Activated CD8-positive, alpha-beta memory T cell treated with anti-CD3 and anti-CD28 coated beads for 48 hours (primary cell): ENCODE data around the gene PAM.
"Not testable (repeated sequence)": the region's sequence is repeated elsewhere in the genome, so short reads cannot be mapped to it uniquely, and the experiment has no call there.

Source experiments
- DNase-seq, 3 experiments: peaks; one replicate each; pipeline ENCODE4 v3.0.0-alpha.2; 2020; ENCODE audit warnings: low read depth in 2 of 3, low spot score in 2 of 3

Gene PAM

DNA sequence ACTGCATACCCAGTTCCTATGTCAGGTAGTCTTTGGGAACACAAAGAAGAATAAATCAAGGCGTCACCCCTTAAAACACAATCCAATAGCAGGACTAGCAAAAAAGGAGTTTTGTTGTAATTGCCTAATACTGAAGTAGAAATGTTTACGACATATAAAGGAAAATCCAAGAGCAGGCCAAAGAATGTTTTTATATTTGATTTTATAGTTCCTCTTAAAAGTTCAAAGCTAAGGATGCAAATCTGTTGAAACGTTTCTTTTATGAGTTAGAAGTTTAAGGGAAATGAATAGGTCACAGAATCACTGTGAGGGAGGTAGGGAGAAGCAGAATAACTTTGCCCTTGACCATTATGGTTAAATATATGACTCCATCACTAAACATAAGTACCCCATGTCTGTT, 136.1 kb downstream of the PAM start:
- DNase-seq: no peak

DNA sequence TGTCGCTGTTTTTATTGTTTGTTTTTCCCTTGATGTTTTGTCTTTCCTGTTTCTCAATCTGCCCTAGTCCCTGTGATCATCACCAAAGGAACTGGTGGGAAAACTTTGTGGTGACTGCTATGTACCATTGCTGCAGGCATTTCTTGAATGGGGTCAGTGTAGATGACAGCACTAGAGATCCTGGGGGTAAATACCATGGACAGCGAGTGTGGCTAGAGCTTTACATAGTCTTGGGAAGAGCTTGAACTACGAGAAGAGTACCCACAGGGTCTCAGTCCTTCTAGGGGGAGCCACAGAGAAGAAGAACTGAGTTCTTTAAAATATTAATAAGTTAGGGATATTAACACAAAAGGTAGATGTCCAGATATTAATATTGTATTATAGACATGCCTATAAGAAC, 138.8 kb downstream of the PAM start:
- DNase-seq: no peak

DNA sequence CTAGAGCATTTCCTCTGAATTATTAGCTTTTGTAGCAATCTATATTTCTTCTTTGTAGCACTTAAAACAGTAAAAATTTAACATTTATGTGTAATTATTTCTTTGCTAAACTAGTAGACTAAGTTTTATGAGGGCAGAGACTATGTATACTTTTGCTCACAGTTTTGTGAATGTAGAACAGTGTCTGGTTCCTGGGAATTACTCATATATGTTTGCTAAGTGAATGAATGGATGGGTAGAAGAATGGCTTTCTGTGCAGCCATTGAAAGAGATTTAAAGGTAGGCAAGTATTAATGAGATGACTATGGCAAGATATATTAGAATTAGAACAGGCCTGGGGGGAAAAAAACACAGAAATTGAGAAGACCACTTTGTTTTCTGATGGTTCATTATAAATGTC, 140.1 kb downstream of the PAM start:
- DNase-seq: no peak

DNA sequence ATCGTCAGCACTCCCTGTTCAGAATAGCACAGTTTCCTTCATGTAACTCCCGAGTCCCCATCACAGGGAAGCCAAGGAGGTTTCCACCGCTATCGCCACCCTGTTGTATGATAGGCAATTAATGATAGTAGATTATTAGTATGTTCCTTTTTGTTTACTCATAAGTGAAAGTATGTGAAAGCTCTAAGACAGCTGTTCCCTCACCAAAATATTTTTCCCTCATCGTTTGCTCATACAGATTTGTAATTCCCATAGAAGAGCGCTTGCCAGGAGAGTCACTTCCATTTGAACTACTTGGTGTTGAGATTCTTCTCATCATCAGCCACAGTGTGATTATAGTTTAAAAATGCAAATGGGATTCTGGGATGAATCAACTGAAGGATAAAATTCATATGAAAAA, 140.9 kb downstream of the PAM start:
- DNase-seq: no peak

DNA sequence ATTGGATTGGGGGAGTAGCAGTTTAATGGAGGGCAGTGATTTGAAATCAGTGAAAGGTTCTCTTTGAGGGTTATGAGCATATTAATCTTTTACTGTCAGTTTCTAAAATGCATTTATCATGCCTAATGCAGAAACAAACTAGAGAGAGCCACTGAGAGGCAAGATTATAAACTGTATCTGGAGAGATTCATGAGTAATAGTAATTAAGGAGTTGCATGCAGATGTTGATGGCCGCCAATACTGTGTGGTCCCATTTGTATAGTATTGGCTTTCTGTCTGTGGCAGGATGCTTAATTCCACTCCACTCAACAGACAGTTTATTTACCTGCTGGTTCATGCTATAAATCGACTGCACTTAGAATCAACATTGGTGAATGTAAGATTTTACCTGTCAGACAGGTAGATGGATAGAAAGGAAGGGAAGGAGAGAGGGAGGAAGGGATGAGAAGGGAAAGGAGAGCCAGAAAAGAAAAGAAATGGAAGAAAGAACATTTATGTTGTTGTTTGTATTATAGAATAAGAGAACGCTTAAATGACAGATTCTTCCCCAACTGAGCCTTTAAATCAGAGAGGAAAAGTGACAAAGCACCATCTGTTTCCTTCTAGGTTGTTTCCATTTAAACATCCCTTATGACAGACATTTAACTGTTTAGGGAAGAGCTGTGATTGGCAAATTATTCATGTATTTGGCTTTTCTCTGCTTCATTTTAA, 146.5 kb downstream of the PAM start:
- no peak for DNase-seq

DNA sequence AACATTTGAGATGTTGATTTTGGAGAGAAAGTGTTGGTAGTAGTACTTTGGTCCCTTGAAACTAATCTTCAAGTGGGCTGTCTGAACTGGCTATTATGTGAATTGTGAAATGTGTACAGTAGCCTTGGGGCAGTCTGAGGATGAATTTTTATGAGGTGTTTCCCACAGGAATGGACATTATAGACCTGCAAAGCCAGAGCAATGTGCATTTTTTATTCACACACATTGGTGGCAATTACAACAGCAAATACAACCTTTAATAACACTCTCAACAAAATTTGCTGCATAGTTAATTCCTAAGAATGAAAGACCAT, 147.0 kb downstream of the PAM start:
- no peak for DNase-seq

DNA sequence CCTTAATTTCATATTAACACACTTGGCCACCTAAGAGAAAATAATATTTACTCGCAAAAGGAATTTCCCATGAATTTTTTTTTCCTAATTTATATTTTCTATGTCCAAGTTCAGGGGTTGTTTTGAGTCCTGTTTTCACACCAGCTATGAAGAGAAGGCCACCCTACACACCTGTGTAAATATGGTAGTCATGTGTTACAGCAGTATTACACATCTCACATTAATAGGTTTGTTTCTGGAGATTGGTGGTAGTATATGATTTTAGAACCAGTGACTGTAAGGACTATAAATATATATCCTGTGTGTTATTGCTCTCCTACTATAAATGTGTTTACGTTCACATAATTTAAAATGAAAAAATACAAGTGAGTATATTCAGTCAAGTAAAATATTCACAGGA, 147.5 kb downstream of the PAM start:
- no peak for DNase-seq

DNA sequence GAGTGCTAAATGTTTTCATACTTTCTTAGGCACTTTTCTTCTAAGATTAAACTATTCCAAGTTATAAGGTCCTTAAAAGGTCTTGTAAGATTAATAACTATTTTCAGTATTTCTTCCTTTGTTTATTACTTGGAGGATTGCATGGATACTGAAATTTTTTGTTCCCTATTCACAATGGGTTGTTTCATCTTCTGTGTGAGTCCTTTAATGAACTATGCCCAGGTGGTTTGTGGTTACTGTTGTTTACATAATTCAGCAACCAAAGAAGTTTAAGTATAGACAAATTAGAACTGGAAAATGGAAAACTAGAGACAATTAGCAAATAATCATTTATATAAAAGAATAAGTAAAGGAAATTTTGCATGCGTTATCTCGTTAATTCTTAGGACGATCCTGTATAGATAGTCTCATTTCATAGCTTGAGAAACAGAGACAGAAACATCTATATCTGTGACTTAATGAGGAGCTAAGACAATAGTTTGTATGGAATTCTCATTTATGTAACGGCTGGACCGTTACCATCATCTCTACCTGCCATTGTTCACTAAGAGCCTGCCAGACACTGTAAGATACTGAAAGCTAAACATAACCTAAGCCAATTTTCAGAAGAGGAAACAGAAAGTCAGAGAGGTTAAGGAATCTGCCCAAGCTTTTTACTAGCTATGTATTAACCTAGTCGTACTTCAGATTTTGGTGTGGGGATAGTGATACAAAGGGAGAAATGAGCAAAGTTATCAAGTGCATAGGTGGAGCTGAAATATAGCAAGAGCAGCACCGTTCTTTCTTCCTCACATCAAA, 148.2 kb downstream of the PAM start:
- DNase-seq: no peak

DNA sequence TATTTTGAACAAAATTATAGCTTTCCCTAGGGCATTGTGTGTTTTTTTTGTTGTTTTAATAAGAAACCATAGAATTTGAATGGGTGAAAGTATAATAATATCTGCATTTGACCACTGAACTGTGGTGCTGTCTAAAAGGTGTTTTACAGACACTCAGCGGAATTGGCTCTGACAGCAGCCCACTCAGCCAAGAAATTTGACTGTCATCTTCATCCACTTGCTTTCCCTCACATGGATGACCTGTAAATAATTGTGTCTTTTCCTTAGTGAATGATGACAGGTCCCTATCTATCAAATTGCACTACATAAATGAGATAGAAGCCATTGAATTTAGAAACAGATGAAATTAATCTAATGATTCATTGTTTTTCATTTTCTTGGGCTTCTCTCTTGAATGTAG, 150.0 kb downstream of the PAM start:
- DNase-seq: no peak

DNA sequence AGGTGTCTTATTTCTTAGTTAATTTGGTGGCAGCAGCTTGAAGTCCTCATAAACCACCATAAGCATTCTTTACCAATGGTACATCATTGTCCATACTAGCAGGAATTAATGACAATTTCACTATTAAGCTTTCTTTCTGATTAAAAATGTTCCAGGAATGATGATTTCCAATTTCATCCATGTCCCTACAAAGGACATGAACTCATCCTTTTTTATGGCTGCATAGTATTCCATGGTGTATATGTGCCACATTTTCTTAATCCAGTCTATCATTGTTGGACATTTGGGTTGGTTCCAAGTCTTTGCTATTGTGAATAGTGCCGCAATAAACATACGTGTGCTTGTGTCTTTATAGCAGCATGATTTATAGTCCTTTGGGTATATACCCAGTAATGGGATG, 152.0 kb downstream of the PAM start:
- DNase-seq: not testable (repeated sequence)

DNA sequence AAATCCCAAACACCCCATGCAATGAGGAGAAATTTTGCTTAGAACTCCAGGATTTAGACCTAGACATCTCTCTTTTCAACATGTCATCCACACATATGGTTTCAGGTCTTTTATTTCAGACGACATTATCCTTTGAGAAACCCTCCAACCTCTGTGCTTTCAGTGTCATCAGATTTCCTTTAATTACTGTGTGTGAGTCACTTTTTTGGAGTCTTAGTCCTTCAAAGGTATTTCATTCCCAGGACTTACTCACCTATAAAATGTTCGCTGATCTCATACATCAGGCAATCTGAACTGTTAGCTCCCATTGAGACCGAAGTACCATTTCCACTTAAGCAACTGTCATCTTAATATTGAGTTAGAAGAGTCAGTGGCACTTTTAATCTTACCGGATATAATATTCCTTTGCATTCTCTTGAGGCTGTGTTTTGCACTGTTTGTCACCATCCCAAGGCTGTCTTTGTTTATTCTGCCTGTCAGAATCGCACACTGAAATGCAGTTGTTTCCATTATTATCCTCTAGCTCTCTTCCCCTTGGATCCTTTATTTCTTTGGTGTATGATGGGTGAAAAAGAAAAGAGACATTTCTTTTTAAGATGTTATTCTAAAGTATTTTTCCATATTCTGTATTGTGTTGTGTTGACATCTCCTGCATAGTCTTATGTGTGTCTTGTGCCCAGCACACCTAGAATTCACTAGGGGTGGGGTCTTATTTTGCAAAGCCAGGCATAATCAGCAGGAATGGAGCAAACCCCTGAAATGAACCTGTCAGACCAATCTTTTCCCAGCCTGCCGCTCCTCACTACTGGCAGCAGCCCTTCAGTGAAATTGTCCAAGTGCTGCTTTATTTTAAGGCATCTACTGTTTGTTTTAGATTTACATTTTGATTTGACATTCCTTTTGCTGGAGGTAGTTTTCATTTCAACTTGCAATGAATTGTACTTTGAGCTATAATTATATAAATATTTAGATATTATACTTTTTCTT, 155.4 kb downstream of the PAM start:
- no peak for DNase-seq

DNA sequence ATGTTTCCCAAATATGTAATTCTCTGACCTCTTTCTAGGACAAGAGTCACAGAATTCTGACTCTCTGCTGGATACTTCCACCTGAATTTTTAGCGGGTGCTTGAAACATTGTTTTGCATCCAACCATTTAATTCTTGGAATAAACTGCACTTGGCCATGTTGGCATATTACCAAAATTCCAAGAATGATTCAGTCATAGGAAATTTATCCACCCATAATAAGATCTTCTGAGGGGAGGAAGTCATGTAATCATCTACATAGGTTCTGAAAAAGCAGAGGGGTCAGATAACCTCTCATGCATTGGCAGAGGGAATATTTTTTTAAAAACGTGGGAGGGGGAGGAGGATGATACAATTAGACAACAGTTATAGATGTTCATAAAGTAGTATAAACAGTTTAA, 156.9 kb downstream of the PAM start:
- DNase-seq: no peak

DNA sequence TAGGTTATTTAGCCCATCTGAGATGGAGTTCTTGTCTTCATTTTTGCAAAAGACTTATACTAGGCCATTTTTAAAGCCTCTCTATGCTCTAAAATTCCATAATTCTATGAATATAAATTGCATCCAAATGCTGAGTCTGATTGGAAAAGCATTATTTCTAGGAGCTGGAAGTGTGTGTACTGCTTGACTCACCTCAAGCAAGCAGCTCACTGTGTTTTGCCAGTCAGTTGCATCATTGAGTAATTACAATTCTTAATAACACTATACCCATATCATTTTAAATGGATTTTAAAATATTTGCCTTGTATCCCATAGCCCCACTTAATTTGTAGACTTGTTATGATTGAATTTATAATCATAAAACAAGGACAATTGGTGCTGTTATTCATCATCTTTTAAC, 161.0 kb downstream of the PAM start:
- no peak for DNase-seq

DNA sequence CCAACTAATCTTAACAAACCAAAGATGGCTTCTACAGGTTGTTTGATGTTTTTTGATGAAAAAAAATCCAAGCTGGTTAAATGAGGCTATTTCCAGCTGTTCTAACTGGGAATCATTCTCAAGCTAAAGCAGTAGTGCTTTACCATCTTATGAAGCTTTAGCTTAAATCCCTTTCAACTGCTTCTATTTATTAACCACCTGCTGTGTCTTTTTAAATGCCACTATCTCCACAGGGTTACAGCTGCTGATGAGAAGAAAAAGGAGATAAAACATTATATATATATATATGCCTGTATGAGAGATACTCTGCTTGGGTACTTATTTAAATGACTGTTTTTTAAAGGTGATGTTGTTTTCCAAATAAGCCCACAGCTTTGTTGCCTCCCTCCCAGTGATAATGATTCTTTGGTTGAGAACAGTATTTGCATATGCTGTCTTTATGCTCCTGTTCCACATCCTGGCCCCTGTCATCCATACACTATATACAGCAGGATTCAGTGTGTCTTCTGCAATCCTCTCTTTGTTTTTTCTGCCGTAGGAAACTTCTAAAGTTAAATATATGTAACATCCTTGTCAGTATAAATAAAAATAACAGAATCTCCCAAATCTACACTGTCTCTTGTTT, 164.0 kb downstream of the PAM start:
- no peak for DNase-seq

DNA sequence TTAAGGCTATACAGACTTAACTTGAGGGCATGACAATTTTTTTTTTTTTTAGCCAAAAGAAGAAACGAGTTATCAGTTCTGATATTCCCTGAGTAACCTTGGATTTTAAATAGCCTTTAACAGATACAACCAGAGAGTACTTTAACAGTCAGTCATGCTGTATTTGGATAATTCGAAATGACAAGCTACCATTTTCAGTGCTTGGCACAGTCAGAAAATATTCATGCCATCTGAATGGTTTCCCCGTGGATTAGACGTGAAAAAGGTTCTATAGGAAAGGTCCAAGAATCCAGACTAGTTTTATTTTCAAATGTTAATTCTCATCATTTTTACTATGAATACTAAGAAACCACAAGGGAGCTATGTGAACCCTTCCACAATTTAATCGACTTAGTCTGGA, 165.7 kb downstream of the PAM start:
- no peak for DNase-seq

DNA sequence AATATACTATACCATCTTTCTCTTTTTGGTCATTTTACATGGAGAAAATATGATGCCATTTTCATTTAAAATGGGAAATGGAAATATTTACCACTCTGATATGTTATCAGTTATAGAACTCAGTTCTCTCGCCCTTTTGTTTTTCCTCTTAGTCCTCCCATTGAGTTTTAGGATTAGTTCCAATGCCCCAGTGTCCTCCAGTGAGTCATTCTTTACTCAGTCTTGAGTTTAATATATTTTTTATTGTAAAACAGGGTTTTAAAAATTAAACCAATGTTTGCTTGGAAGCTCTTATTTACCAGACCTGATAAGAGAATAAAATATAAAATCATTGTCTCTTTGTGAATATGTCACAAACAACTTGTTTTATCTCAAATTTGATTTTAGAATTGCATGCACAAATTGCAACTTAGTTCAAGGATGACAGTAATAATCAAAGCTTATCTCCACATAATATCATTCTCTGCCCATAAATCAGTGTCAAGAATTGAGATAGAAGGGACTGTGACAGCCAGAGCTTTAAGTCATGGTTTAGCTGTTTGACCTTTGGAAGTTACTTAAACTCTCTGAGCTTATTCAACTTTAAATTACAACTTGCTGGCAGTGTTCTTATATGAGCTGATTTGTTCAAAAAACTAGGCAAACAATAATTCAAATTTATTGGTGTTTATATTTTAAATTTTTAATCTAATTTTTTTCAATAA, 166.4 kb downstream of the PAM start:
- DNase-seq: no peak

DNA sequence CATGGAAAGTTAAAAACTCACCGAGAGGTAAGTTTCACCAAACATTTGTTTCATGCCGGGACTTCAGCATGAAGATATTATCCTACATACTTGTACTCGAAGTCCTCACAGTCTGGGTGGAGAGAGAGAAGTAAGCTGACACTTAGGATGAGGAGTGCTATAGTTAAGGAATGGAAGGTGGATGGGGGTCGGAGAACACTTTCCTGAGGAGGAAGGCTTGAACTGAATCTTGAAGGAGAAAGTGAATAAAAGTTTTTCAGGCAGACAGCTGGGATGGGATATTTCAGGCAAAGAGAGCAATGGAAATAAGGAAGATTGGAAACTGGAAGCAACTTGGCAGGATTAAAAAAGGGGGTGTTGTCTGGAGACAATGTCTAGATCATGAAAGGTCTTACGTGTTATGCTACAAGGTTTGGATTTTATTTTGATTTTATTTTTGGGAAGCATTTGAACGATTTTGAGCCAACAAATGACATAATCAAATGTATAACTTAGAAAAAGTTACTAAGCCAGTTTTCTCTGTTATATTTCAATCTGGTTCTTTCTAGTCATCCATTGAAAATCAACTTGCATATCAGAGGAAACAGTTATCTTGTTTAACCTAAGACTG, 167.1 kb downstream of the PAM start:
- no peak for DNase-seq

DNA sequence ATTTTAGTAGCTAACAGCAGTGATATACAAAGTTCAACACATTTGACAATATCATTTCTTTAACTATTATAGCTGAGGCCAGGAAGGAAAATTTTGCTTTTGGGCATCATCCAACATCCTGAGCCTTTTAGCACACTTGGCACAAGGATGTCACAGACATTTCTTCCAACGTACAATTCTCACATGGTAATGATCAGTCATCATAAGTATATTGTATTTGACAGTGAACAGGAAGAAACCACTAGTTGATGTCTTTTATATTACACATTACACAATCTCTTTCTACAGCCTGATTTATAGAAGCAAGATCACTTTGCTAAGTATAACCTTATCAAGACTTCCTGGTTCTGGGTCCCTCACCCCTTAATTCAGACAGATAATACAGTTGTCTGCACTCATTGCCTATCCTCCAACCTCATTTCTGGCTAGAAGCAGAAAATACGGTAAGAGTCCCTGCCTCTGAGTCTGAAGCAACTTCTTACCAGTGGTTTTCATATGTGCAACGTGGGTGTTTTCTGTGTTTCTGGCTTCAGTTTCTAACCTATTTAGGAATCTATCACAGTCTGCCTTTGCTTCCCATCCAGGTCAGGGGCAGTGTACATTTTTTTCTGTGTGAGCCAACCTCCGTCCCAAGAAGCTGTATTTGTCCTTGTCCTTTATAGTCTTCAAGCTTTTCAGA, 167.8 kb downstream of the PAM start:
- no peak for DNase-seq

DNA sequence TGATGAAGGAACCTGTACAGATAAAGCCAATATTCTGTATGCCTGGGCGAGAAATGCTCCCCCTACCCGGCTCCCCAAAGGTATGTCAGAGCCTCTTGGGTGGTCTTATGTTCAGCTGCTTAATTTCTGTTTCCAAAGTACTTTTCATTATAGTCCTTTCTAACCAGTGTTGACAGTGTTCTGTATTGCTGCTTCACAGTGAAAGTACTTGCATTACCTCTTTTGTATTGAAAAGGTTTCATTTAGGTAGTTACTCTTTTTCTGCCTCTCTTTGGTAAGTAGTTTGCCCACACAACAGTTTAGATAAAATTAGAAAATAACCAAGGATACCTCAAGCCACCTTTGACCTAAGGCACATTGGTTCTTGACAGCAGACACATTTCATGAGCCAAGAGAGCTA, 169.9 kb downstream of the PAM start:
- DNase-seq: no peak

DNA sequence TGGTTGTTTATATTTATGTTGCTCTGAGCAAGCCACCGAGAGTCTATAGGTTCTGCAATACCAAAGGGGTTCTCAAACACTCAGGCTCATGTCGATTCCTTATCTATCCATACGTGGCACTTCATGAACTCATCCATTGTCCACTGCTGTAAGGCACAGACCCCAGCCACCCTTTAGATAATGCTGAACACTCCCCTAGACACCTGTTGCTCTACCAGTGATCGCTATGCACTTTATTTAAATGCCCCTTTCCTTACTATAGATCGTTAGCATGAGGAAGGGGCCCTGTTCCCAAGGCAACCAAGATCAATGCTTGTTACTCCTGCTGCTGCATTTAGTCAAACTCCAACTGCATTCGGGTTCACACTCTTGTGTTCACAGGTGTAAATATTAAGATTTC, 171.9 kb downstream of the PAM start:
- DNase-seq: no peak
